Mucosa of gallbladder (tissue), 1 donor: ENCODE measurements around the gene PLCL1. TPM values are rescaled to one million over a fixed set of nuclear protein-coding genes. Genes with fewer than 3 reads are reported as not detected.
A peak's percentile ranks its signal among the peaks of the same experiment; 100 is the strongest.

ENCODE experiments used
- DNase-seq: peaks from one replicate; pipeline ENCODE4 v3.0.0-alpha.2; 2020; ENCODE audit warnings: low spot score
- total RNA-seq: library from RNA; stranded (reverse); gene quantifications from one replicate; pipeline ENCODE4 v1.2.1, GENCODE V29; 2021
- donor health status: DM: no; HTN: no; CAD: no.

The PLCL1 gene
- total RNA-seq, 1 donor from 2014 or later: 4.4 TPM

GRCh38 chr2:198116756-198117155 is 312.4 kb downstream of the PLCL1 start:
- DNase-seq: no peak

GRCh38 chr2:198117406-198118041 is 313.1 kb downstream of the PLCL1 start:
- DNase-seq: no peak

- DNase-seq: peak; percentile 16
Observed at GRCh38 chr2:198127627-198128026, 323.2 kb downstream of the PLCL1 start.

- no peak for DNase-seq
Observed at GRCh38 chr2:198129609-198130008, 325.2 kb downstream of the PLCL1 start.

GRCh38 chr2:198134293-198134955 is 330.0 kb downstream of the PLCL1 start:
- no peak for DNase-seq

- DNase-seq: no peak
Observed at GRCh38 chr2:198135481-198135934, 331.1 kb downstream of the PLCL1 start.

- no peak for DNase-seq
Observed at GRCh38 chr2:198136142-198136541, 331.7 kb downstream of the PLCL1 start.

- no peak for DNase-seq
Observed at GRCh38 chr2:198137733-198138132, 333.3 kb downstream of the PLCL1 start.

- DNase-seq: no peak
Observed at GRCh38 chr2:198141726-198142125, 337.3 kb downstream of the PLCL1 start.

- no peak for DNase-seq
Observed at GRCh38 chr2:198143156-198143555, 338.8 kb downstream of the PLCL1 start.

- no peak for DNase-seq
Observed at GRCh38 chr2:198143793-198144192, 339.4 kb downstream of the PLCL1 start.

GRCh38 chr2:198144660-198145059 is 340.3 kb downstream of the PLCL1 start:
- DNase-seq: no peak

- DNase-seq: no peak
Observed at GRCh38 chr2:198146346-198146940, 342.1 kb downstream of the PLCL1 start.

- no peak for DNase-seq
Observed at GRCh38 chr2:198157314-198157713, 352.9 kb downstream of the PLCL1 start.

- DNase-seq: no peak
Observed at GRCh38 chr2:198161151-198161550, 356.8 kb downstream of the PLCL1 start.

- no peak for DNase-seq
Observed at GRCh38 chr2:198162276-198162675, 357.9 kb downstream of the PLCL1 start.

GRCh38 chr2:198164843-198165242 is 360.4 kb downstream of the PLCL1 start:
- no peak for DNase-seq

- no peak for DNase-seq
Observed at GRCh38 chr2:198165289-198165688, 360.9 kb downstream of the PLCL1 start.

GRCh38 chr2:198167346-198167745 is 363.0 kb downstream of the PLCL1 start:
- DNase-seq: no peak

- DNase-seq: no peak
Observed at GRCh38 chr2:198168651-198169050, 364.3 kb downstream of the PLCL1 start.

- DNase-seq: peak; percentile 34
Observed at GRCh38 chr2:198173242-198173641, 368.8 kb downstream of the PLCL1 start.

- no peak for DNase-seq
Observed at GRCh38 chr2:198173864-198174263, 369.5 kb downstream of the PLCL1 start.

- DNase-seq: no peak
Observed at GRCh38 chr2:198175271-198175670, 370.9 kb downstream of the PLCL1 start.
